ENCODE measurements around the gene GPR107. TPM values are rescaled to one million over a fixed set of nuclear protein-coding genes. Genes with fewer than 3 reads are reported as not detected.

GPR107 gene
- total and polyA plus RNA-seq, 8 donors: 5.1 to 19.8 (median 15.1) TPM

- DNase-seq (no peak), FAIRE-seq (no peak), ATAC-seq (peak in 2 of 4 donors; percentile 39 to 65)
- intact Hi-C loops (cut with DNase I): no loop called here
- no peaks in the 10 kb centered on the region for H3K27me3 ChIP-seq
- no peak for TF ChIP-seq CTCF (IDR thresholded peaks at IDR 0.05)
- no peak overlapping the region for H3K27ac ChIP-seq
- H3K4me1 ChIP-seq: no peaks in the 10 kb centered on the region
- no peak overlapping the region for H3K4me3 ChIP-seq
- H3K36me3 ChIP-seq: no peaks in the 10 kb centered on the region
- H3K9me3 ChIP-seq: no peaks in the 10 kb centered on the region
- WGBS, 2 donors: 88 to 97% methylated on average over 1 of the region's 1 CpG
These were observed 19.1 kb upstream of the GPR107 start for GRCh38 chr9:130034570-130034969.

- no peaks in the 10 kb centered on the region for H3K27me3 ChIP-seq
- no peak overlapping the region for H3K4me3 ChIP-seq
- no peaks in the 10 kb centered on the region for H3K36me3 ChIP-seq
- no peak overlapping the region for H3K27ac ChIP-seq
- H3K4me1 ChIP-seq: no peaks in the 10 kb centered on the region
- intact Hi-C loops (cut with DNase I): no loop called here
- H3K9me3 ChIP-seq: no peaks in the 10 kb centered on the region
- no peak for FAIRE-seq
- no peak for DNase-seq
- no peak for TF ChIP-seq CTCF (IDR thresholded peaks at IDR 0.05)
- no peak for ATAC-seq
These were observed 17.6 kb upstream of the GPR107 start for GRCh38 chr9:130036099-130036498.

- H3K4me1 ChIP-seq: peaks cover 4 to 13% (median 9%) of the 10 kb centered on the region in 3 donors
- no peak overlapping the region for H3K4me3 ChIP-seq
These were observed 14.1 kb upstream of the GPR107 start for GRCh38 chr9:130039528-130040147.

GRCh38 chr9:130040984-130041647 lies 12.6 kb upstream of the GPR107 start:
- no peak for ATAC-seq
- Histone ChIP-seq H3K4me3 (peak overlapping the region in 2 of 4 donors; percentile 89 to 97), H3K4me1 (peaks cover 4 to 22% (median 9%) of the 10 kb centered on the region in 3 donors), H3K36me3 (no peaks in the 10 kb centered on the region), H3K27me3 (no peaks in the 10 kb centered on the region), H3K27ac (no peak overlapping the region), H3K9me3 (no peaks in the 10 kb centered on the region)
- WGBS, 2 donors: 86 to 91% methylated on average over 7 of the region's 7 CpGs
- DNase-seq: no peak
- no peak for TF ChIP-seq CTCF (IDR thresholded peaks at IDR 0.05)
- FAIRE-seq: no peak
- intact Hi-C loops (cut with DNase I): no loop called here

More at GRCh38 chr9:130039528-130040147, 14.1 kb upstream of the GPR107 start:
- no peak for DNase-seq
- H3K36me3 ChIP-seq: no peaks in the 10 kb centered on the region
- H3K27ac ChIP-seq: no peak overlapping the region
- no peaks in the 10 kb centered on the region for H3K27me3 ChIP-seq
- no peak for FAIRE-seq
- intact Hi-C loops (cut with DNase I): no loop called here
- no peaks in the 10 kb centered on the region for H3K9me3 ChIP-seq
- ATAC-seq: no peak
- WGBS, 2 donors: 89 to 91% methylated on average over 6 of the region's 6 CpGs
- TF ChIP-seq CTCF (IDR thresholded peaks at IDR 0.05): no peak

Measured in pancreas (tissue), 10 donors.